H9 (cell line): ENCODE data around the gene SERINC3. TPM values are rescaled to one million over a fixed set of nuclear protein-coding genes. Genes with fewer than 3 reads are reported as not detected.
"Not testable (repeated sequence)": the region's sequence is repeated elsewhere in the genome, so short reads cannot be mapped to it uniquely, and the experiment has no call there.

ENCODE experiments used
- DNase-seq: peaks from one replicate; pipeline ENCODE4 v3.0.0-alpha.2; 2017
- H2AFZ ChIP-seq: one replicate; pipeline ENCODE4 v1.6.1; 2013; ENCODE audit warnings: mild to moderate bottlenecking, low read length, control low read depth, moderate library complexity
- H2AK5ac ChIP-seq: 2 replicates; pipeline ENCODE4 v1.6.1; 2013; ENCODE audit warnings: low read length, control low read depth, mixed read lengths; ENCODE audit not compliant: insufficient read length
- H2BK120ac ChIP-seq: one replicate; pipeline ENCODE4 v1.6.1; 2013; ENCODE audit warnings: low read depth, mild to moderate bottlenecking, low read length, control low read depth, inconsistent platforms; ENCODE audit not compliant: poor library complexity, severe bottlenecking
- H2BK12ac ChIP-seq: 2 replicates; pipeline ENCODE4 v1.6.1; 2013; ENCODE audit warnings: low read length, control low read depth, mixed read lengths, low read depth; ENCODE audit not compliant: insufficient read length
- H2BK15ac ChIP-seq: 2 replicates; pipeline ENCODE4 v1.6.1; 2013; ENCODE audit warnings: low read depth, low read length, control low read depth
- H2BK20ac ChIP-seq: one replicate; pipeline ENCODE4 v1.6.1; 2013; ENCODE audit warnings: low read depth, mild to moderate bottlenecking, low read length, control low read depth, inconsistent platforms; ENCODE audit not compliant: poor library complexity, severe bottlenecking
- H2BK5ac ChIP-seq: 2 replicates; pipeline ENCODE4 v1.6.1; 2013; ENCODE audit warnings: low read length, control low read depth, mixed read lengths; ENCODE audit not compliant: insufficient read length
- H3K14ac ChIP-seq: 2 replicates; pipeline ENCODE4 v1.6.1; 2013; ENCODE audit warnings: low read length, control low read depth; ENCODE audit not compliant: insufficient read depth
- H3K18ac ChIP-seq: 2 replicates; pipeline ENCODE4 v1.6.1; 2013; ENCODE audit warnings: low read depth, mild to moderate bottlenecking, mixed read lengths, low read length, control low read depth; ENCODE audit not compliant: insufficient read length
- H3K23ac ChIP-seq: 2 replicates; pipeline ENCODE4 v1.6.1; 2013; ENCODE audit warnings: low read length, control low read depth, mixed read lengths, low read depth; ENCODE audit not compliant: insufficient read length
- H3K23me2 ChIP-seq: 2 replicates; pipeline ENCODE4 v1.6.1; 2013; ENCODE audit warnings: low read depth, mild to moderate bottlenecking, mixed read lengths, low read length, control low read depth; ENCODE audit not compliant: insufficient read length, poor library complexity, severe bottlenecking
- H3K27ac ChIP-seq: 2 replicates; pipeline ENCODE4 v1.5.1; 2013; ENCODE audit warnings: low read length, control low read depth, mixed read lengths, low read depth; ENCODE audit not compliant: insufficient read length
- H3K27me3 ChIP-seq: 2 replicates; pipeline ENCODE4 v1.6.1; 2013; ENCODE audit warnings: low read length, control low read depth, inconsistent platforms; ENCODE audit not compliant: insufficient read depth
- H3K4ac ChIP-seq: 2 replicates; pipeline ENCODE4 v1.6.1; 2013; ENCODE audit warnings: low read depth, mild to moderate bottlenecking, control low read depth, inconsistent platforms, low read length, moderate library complexity
- H3K4me1 ChIP-seq: 2 replicates; pipeline ENCODE4 v1.6.1; 2013; ENCODE audit warnings: low read length, control low read depth, inconsistent platforms; ENCODE audit not compliant: insufficient read depth
- H3K4me2 ChIP-seq: 2 replicates; pipeline ENCODE4 v1.6.1; 2013; ENCODE audit warnings: low read length, control low read depth, mixed read lengths; ENCODE audit not compliant: insufficient read length, insufficient read depth
- H3K56ac ChIP-seq: 2 replicates; pipeline ENCODE4 v1.6.1; 2013; ENCODE audit warnings: low read depth, mild to moderate bottlenecking, mixed read lengths, low read length, control low read depth; ENCODE audit not compliant: insufficient read length
- H3K79me1 ChIP-seq: 2 replicates; pipeline ENCODE4 v1.6.1; 2013; ENCODE audit warnings: low read depth, mild to moderate bottlenecking, moderate library complexity, low read length, control low read depth, inconsistent platforms; ENCODE audit not compliant: insufficient read depth, poor library complexity, severe bottlenecking
- H3K79me2 ChIP-seq: 2 replicates; pipeline ENCODE4 v1.6.1; 2013; ENCODE audit warnings: low read length, control low read depth, inconsistent platforms; ENCODE audit not compliant: insufficient read depth
- H3K9ac ChIP-seq: 2 replicates; pipeline ENCODE4 v1.6.1; 2013; ENCODE audit warnings: low read length, control low read depth, mixed read lengths; ENCODE audit not compliant: insufficient read length; ENCODE audit errors: extremely low read depth
- H3K9me3 ChIP-seq: one replicate; pipeline ENCODE4 v1.6.1; 2013; ENCODE audit warnings: low read depth, low read length, inconsistent platforms; ENCODE audit not compliant: control insufficient read depth
- H3T11ph ChIP-seq: one replicate; pipeline ENCODE4 v1.6.1; 2013; ENCODE audit warnings: mild to moderate bottlenecking, low read length, control low read depth, inconsistent platforms
- H4K20me1 ChIP-seq: one replicate; pipeline ENCODE4 v1.6.1; 2013; ENCODE audit not compliant: control insufficient read depth, insufficient read length, insufficient read depth
- H4K5ac ChIP-seq: 2 replicates; pipeline ENCODE4 v1.6.1; 2013; ENCODE audit warnings: low read depth, mild to moderate bottlenecking, mixed read lengths, low read length, control low read depth; ENCODE audit not compliant: insufficient read length
- H4K8ac ChIP-seq: replicated peaks from 2 replicates; pipeline ENCODE4 v1.6.1; 2013; ENCODE audit warnings: low read length, control low read depth, mixed read lengths, low read depth; ENCODE audit not compliant: insufficient read length
- H4K91ac ChIP-seq: 2 replicates; pipeline ENCODE4 v1.6.1; 2013; ENCODE audit warnings: low read depth, mild to moderate bottlenecking, moderate library complexity, mixed read lengths, low read length, control low read depth; ENCODE audit not compliant: insufficient read length
- H3K27ac Mint-ChIP-seq, 3 experiments: 2 replicates in 2 of 3; 3 replicates in 1 of 3; pipeline ENCODE4 v1.8.0; 2020 to 2021; ENCODE audit warnings: mixed read lengths in 3 of 3, mild to moderate bottlenecking in 1 of 3, moderate library complexity in 1 of 3
- H3K27me3 Mint-ChIP-seq: 2 replicates; pipeline ENCODE4 v1.8.0; 2021; ENCODE audit warnings: low read depth, mild to moderate bottlenecking, moderate library complexity, mixed read lengths
- H3K36me3 Mint-ChIP-seq, 3 experiments: 2 replicates in 2 of 3; 3 replicates in 1 of 3; pipeline ENCODE4 v1.8.0; 2020 to 2021; ENCODE audit warnings: low read depth in 3 of 3, mixed read lengths in 3 of 3; ENCODE audit not compliant: insufficient read depth in 1 of 3
- H3K4me1 Mint-ChIP-seq, 2 experiments: 2 replicates each; pipeline ENCODE4 v1.8.0; 2020; ENCODE audit warnings: mixed read lengths in 2 of 2
- H3K4me3 Mint-ChIP-seq, 2 experiments: 2 replicates in 1 of 2; 3 replicates in 1 of 2; pipeline ENCODE4 v1.8.0; 2020 to 2021; ENCODE audit warnings: mild to moderate bottlenecking in 2 of 2, mixed read lengths in 2 of 2, moderate library complexity in 1 of 2
- H3K9me3 Mint-ChIP-seq, 2 experiments: 2 replicates in 1 of 2; 3 replicates in 1 of 2; pipeline ENCODE4 v1.8.0; 2020; ENCODE audit warnings: mild to moderate bottlenecking in 2 of 2, mixed read lengths in 2 of 2, moderate library complexity in 1 of 2
- CTCF ChIP-seq: fragments of 200-600 bp; sonication (generic); conservative IDR thresholded peaks from 3 replicates; pipeline ENCODE4 v1.8.0; 2021; ENCODE audit warnings: antibody characterized with exemption, mild to moderate bottlenecking
- WGBS: extraction: QIAGEN DNeasy Blood & Tissue Kit; methylation state at CpG from one replicate; pipeline ENCODE4 v1.1.7; 2013; ENCODE audit warnings: missing lambda C conversion rate, low lambda C conversion rate, mixed read lengths; ENCODE audit not compliant: insufficient read length; ENCODE audit errors: extremely low coverage; 5-methylcytosine and 5-hydroxymethylcytosine counted together
- total RNA-seq: library from RNA; stranded (reverse); gene quantifications from 2 replicates; pipeline ENCODE4 v1.2.1, GENCODE V29; 2021

The SERINC3 gene
- total RNA-seq, 1 experiment from 2014 or later: 41.5 TPM

- H4K20me1 ChIP-seq: no peaks in the 10 kb centered on the region
- no peak overlapping the region for H2BK20ac ChIP-seq
- no peak overlapping the region for H3K14ac ChIP-seq
- H2BK12ac ChIP-seq: no peak overlapping the region
- H3T11ph ChIP-seq: no peak overlapping the region
- H3K4me1 ChIP-seq: peaks cover 3% of the 10 kb centered on the region; the same call in 1 of the 2 replicates
- H3K27me3 Mint-ChIP-seq: peaks cover 5% of the 10 kb centered on the region
- H3K23me2 ChIP-seq: no peaks in the 10 kb centered on the region
- H3K18ac ChIP-seq: no peak overlapping the region
- no peak overlapping the region for H3K56ac ChIP-seq
- no peak overlapping the region for H3K4ac ChIP-seq
- no peak overlapping the region for H3K23ac ChIP-seq
- H2BK5ac ChIP-seq: no peak overlapping the region
- TF ChIP-seq CTCF: no peak
- H2AK5ac ChIP-seq: no peak overlapping the region
- H4K5ac ChIP-seq: no peak overlapping the region
- DNase-seq: no peak
- peak overlapping the region; percentile 91 to 95 for H3K4me3 Mint-ChIP-seq
- H3K27ac ChIP-seq: no peak overlapping the region
- no peaks in the 10 kb centered on the region for H3K27me3 ChIP-seq
- H3K79me1 ChIP-seq: no peaks in the 10 kb centered on the region
- no peak overlapping the region for H4K91ac ChIP-seq
- H3K36me3 Mint-ChIP-seq: peaks cover 1 to 3% (median 2%) of the 10 kb centered on the region in 3 experiments; a peak in 4 of 7 replicates
- no peak overlapping the region for H4K8ac ChIP-seq
- H3K27ac Mint-ChIP-seq: peak overlapping the region in 1 of 3 experiments; percentile 90; a peak in 2 of 7 replicates
- no peak overlapping the region for H3K9ac ChIP-seq
- WGBS: no CpG with 5 or more reads among the region's 2 CpGs
- no peaks in the 10 kb centered on the region for H3K9me3 ChIP-seq
- peaks cover 16 to 18% of the 10 kb centered on the region in 2 experiments for H3K4me1 Mint-ChIP-seq
- no peaks in the 10 kb centered on the region for H3K79me2 ChIP-seq
- no peak overlapping the region for H2BK15ac ChIP-seq
- no peaks in the 10 kb centered on the region for H3K9me3 Mint-ChIP-seq
- peak overlapping the region; percentile 83 for H3K4me2 ChIP-seq
- no peak overlapping the region for H2BK120ac ChIP-seq
- peak overlapping the region; percentile 1 for H2AFZ ChIP-seq
These were observed 46.5 kb downstream of the SERINC3 start for GRCh38 chr20:44475372-44475693.

GRCh38 chr20:44472283-44472682 lies 49.6 kb downstream of the SERINC3 start:
- H4K5ac ChIP-seq, H3K4me1 ChIP-seq, H2AFZ ChIP-seq, H2BK5ac ChIP-seq, H4K91ac ChIP-seq, H3K27me3 Mint-ChIP-seq, H3K18ac ChIP-seq, H2AK5ac ChIP-seq, H3T11ph ChIP-seq, H3K27ac Mint-ChIP-seq, H3K56ac ChIP-seq, H3K27ac ChIP-seq, H3K9me3 Mint-ChIP-seq, H2BK120ac ChIP-seq, H2BK15ac ChIP-seq, H4K8ac ChIP-seq, H3K9ac ChIP-seq, H3K4me3 Mint-ChIP-seq, H3K4me2 ChIP-seq, H3K14ac ChIP-seq, H3K23ac ChIP-seq, H3K36me3 Mint-ChIP-seq, H3K23me2 ChIP-seq, H3K79me2 ChIP-seq, H3K79me1 ChIP-seq, H3K4ac ChIP-seq, H3K9me3 ChIP-seq, DNase-seq, H3K27me3 ChIP-seq, H2BK20ac ChIP-seq, H2BK12ac ChIP-seq, H4K20me1 ChIP-seq: not testable (repeated sequence)
- WGBS: no CpG with 5 or more reads among the region's 9 CpGs
- peaks cover 21% of the 10 kb centered on the region in 2 experiments for H3K4me1 Mint-ChIP-seq
